ENCODE results near the gene ZNF490.

DNA sequence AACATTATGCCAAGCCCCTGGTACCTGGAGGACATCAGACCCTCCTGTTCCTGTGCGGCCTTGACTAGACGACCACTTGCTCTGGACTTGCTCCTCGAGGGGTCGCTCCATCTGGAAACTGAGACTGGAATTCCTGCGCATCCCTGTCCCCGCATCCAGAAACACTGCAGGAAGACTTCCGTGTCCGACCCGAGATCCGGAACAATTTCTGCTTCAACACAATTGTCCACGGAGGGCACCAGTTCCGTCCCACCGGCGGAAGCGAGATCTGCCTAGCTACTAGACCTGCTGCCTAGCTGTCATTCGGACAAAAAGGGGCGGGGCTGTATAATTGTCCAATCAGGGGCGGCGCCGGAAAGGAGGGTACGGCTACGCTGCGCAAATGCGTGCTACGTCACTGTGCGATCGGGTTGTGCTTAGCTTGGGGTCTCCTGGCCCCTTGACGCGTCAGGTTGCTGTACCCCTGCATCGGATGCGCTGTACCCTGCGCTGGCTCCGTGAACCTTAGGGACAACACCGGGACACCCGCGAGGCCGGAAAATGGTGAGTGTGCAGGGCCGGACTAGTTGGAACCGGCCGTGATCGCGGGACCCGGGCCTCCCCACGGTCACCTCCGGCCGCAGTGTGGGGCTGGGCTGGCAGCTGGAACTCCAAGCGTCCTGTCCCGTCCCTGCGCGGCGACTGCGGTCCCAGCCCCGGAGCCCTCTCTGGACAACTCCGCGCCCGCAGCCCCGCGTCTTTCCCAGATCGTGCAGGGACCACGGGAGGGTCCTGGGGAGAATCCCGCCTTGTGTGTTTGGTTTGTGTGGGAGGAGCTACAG is at the start of gene ZNF490, which contains the start of gene ZNF791:
- TF ChIP-seq, protein P1, sequence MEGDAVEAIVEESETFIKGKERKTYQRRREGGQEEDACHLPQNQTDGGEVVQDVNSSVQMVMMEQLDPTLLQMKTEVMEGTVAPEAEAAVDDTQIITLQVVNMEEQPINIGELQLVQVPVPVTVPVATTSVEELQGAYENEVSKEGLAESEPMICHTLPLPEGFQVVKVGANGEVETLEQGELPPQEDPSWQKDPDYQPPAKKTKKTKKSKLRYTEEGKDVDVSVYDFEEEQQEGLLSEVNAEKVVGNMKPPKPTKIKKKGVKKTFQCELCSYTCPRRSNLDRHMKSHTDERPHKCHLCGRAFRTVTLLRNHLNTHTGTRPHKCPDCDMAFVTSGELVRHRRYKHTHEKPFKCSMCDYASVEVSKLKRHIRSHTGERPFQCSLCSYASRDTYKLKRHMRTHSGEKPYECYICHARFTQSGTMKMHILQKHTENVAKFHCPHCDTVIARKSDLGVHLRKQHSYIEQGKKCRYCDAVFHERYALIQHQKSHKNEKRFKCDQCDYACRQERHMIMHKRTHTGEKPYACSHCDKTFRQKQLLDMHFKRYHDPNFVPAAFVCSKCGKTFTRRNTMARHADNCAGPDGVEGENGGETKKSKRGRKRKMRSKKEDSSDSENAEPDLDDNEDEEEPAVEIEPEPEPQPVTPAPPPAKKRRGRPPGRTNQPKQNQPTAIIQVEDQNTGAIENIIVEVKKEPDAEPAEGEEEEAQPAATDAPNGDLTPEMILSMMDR (IDR thresholded peaks at IDR 0.05), result no peak
- no peak for TF ChIP-seq EZH2 (IDR thresholded peaks at IDR 0.05; ENCODE audit: borderline replicate concordance, insufficient read depth, low read depth, low read length, poor library complexity, severe bottlenecking)

Data from B cell (primary cell).